SKM-1 treated with dmso at 0.1 percent for 144 hours (cell line): Measurements from ENCODE around the gene TMEM270.
"Not testable (repeated sequence)": the region's sequence is repeated elsewhere in the genome, so short reads cannot be mapped to it uniquely, and the experiment has no call there.

Experiments
- DNase-seq: peaks from one replicate; lab custom pipeline; 2025; ENCODE audit not compliant: unreplicated experiment; lab: John Stamatoyannopoulos, UW

Gene TMEM270

DNA sequence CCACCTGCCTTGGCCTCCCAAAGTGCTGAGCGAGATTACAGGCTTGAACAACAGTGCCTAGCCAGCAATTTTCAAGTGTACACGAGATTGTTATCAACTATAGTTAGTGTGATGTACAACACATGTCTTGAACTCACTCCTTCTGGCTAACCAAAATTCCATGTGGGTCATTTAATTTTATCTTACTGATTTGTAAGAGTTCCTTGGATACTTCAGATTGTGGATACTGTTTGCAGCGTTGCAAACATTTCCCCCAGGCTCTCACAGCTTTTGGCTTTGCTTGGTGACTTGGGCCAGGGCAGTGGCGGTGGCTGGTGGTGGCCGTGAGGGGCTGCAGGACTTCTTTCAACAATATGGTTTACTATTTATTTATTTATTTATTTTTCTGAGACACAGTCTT, 8.5 kb upstream of the TMEM270 start:
- DNase-seq = no peak

DNA sequence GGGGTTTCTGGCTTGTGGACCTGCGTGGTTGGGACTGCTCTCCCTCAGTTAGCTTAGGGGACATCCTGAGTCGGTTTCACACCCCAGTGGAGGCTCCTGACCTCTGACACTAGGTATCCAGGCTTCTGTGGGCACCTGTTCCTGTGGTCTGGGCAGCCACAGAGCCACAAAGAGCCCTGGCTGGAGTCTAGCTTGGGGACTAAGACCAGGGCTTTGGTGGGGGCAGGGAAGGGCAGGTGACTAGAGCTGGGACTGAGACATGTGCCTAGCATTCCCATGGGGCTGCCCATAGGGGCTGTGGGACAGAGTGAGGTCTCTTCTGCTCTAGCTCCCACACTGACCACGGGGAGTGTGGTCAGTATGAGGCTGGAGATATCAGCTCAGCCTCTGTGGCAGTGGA, 4.0 kb upstream of the TMEM270 start:
- DNase-seq = no peak

DNA sequence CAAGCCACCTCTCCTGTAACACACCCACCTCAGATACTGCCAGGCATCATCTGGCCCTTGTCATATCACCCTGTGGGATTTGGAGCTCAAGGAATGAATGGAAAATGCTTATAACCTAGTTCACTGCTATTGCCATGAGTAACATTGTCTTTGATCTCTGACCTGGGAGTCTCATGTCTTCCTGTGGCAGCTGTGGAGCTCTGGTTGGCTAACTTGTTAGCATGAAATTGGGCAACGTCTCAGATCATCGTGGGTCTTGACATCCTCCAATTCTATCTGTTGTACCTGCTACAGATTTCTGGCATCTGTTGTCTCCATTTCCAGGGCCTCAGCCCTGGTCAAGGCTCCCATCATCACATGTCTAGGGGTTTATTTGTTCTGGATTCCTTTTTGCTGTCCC, 2.2 kb upstream of the TMEM270 start:
- no peak for DNase-seq

DNA sequence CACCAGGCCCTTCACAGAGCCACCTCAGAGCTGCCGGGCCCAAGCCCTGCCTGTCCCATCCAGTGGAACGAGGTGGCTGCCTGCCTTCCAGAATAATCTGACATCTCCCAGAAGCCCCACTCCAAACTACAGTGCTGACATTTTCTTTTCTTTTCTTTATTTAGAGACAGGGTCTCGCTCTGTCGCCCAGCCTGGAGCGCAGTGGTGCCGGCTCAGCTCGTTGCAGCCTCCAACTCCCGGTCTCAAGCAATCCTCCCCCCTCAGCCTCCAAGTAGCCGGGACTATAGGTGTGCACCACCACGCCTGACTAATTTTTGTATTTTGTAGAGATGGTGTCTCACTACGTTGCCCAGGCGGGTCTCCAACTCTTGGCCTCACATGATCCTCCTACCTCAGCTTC, 346 bp downstream of the TMEM270 start:
- DNase-seq = no peak

DNA sequence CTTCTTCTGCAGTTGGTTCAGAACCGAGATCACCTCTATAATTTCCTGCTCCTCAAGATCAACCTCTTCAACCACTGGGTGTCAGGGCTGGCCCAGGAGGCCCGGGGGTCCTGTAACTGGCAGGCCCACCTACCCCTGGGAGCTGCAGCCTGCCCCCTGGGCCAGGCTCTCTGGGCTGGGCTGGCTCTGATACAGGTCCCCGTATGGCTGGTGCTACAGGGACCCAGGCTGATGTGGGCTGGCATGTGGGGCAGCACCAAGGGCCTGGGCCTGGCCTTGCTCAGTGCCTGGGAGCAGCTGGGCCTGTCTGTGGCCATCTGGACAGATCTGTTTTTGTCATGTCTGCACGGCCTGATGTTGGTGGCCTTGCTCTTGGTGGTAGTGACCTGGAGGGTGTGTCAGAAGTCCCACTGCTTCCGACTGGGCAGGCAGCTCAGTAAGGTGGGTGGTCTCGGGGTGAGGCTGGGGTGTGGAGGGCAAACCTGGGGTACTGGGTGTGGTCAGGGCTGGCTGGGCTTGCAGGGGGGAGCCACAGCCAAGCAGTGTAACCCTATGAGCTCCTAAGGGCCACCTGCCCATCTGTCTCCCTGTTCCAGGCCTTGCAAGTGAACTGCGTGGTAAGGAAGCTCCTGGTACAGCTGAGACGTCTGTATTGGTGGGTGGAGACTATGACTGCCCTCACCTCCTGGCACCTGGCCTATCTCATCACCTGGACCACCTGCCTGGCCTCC, 4.2 kb downstream of the TMEM270 start:
- DNase-seq = no peak

DNA sequence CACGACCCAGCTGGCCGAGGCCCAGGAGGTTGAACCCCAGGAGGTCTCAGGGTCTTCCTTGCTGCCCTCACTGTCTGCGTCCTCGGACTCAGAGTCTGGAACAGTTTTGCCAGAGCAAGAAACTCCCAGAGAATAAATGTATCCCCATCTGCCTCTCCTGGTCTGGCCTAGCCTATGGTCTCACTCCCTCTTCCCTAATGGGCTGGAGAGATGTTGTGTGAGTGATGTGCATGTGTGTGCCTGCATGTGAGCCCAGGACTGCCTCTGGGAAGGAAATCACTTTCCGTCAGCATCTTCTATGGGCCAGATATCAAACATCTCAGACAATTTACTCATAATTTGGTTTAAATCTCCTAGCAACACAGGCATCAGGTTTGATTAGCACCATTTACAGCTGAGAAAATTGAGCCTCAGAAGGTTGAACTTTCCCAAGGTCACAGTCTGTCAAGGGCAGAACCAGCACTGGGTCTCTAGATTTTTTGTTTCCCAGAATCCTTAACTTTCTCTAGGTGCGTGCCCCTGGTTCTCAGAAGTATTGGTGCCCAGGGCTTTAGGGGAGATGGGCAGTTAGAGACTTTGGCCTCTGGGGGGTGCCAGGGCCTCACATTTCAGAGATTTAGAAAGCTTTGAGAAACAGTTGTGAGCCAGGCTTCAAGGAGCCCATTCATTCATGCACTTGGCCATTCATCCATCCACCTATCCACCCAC, 4.9 kb downstream of the TMEM270 start:
- peak; percentile 48 for DNase-seq

DNA sequence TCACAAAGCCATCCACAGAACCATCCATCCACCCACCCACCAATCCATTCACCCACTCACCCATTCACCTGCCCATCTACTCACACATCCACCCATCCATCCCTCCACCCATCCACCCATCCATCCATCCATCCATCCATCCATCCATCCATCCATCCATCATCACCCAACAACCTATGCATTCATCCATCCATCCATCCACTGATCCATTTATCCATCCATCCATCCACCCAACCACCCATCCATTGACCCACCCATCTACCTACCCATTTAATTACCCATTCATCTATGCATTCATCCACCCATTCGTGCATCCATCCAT, 5.4 kb downstream of the TMEM270 start:
- DNase-seq = no peak

DNA sequence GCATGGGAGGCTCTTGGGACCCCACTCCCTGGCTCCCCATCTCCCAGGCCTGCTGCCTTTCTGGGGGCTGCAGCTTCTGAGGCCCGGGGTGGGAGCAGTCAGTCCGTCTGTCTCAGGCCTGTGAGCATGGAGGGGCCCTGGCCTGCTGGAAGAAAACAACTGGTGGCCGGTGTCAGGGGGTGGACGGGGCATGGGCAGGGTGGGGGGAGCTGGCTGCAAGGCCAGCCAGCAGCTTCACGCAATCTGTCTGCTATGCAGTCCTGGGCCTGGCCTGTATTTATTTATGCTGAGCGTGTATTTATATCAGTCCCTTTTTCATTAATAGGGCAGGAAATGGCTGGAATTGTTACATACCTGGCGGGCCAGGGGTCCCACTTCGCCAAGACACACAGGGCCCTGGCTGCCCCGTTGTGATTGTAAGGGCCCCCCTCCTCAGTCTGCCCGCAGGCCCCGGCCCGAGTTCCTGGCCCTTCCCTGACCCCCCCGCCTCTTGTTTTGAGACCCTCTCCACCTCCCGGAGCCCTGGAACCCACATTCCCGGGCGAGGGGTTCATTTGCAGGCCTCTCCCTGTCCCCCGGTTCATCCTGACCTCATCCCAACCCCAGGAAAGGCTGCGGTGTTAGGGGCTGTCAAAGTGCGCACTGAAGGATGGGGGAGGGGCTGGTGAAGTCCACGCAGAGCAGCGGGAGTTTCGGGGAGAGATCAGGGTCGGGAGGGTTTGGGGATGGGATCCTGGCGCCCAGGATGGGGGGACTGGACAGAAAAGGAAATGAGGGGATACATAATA, 8.2 kb downstream of the TMEM270 start:
- no peak for DNase-seq

DNA sequence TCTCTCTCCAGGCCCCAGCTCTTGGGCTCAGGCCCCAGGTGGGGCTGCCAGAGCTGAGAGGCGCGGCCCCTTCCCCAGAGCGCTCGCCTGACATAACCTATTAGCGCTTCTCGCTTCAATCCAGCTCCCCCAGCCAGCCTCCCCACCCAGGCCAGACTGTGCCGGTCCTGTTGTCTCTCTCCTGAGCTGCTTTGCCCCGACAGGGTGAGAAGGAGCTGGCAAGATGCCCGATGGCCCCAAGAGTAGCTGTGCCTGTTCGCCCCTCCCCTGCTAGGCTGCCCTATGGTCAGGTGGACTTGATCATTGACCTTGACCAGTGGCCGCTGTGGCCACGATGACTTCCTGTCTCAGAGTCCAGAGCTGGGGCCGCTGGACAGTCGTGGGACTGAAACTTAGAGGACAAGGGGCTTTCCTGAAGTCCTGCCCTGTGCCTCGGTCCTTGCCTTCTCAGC, 9.1 kb downstream of the TMEM270 start:
- no peak for DNase-seq

DNA sequence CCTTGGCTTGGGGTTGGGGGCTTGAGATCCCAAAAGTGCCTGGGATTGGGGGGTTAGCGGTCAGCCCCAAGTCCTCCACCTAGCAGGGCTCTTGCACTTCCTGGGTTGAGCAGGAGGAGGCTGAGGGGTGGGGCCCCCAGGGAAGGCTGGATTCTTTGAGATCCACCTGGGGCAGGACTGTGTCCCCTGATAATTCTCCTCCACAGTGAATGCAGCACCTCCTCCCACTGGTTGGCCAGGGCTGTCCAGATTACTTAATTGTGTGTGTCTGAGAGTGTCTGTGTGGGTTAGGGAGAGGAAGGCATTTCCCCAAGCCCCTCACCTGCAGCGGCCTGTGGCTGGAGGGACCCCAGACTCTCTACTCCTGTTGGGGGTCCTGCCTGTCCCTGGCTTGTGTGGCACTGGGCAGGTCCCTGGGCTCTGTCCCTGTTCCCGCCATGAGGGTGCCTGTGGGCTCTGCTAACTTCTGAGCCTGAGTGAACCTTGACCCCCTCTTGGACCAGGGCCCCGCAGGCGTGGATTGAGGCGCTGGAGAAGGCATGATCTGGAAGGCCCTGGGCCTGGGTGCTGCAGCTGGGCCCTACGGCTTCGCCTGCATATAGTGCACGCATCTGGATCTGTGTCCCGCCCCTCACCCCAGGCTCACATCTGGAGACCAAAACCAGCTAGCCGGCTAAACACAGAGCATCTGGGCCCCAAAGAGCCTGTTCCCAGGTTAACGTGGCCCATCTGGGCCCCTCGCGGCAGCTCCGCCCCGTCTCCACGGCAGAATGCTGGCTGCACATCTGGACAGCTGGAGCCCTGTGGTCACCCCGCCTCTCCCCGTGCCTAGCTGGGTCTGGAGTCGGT, 10.4 kb downstream of the TMEM270 start:
- no peak for DNase-seq

DNA sequence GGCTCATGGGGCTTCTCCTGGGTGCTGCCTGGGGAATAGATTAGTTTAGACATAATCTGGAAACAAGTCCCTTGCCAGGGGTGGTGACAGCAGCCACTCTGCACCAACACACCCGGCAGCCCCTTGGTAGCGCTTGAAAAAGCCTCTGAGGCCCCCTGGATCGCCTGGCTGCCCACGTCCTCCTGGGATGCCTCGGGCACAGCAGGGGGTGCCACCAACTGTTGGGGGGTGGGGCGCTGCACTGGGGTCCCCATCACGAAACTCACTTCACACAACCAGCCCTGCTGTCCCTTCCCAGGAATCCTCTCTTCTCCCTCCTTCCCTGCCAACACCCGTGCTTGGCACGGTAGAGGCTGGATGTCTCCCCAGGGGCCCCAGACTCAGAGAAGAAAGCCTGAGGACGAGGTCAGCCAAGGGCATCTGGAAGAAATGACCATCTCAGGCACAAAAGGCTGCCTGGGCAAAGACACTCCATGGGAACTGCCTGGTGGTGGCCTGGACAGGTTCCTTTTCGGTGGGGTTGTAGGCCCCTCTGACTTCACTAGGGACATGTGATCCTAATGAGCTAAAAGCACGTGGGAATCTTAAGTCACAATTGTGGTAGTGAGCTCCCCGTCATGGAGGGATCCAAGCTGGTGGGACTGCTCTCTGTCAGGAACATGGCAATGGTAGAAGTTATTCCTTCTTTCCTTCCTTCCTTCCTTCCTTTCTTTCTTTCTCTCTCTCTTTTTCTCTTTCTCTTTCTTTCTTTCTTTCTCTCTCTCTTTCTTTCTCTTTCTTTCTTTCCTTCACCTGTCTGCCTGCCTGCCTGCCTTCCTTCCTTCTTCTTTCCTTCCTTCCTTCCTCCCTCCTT, 11.3 kb downstream of the TMEM270 start:
- DNase-seq = no peak

DNA sequence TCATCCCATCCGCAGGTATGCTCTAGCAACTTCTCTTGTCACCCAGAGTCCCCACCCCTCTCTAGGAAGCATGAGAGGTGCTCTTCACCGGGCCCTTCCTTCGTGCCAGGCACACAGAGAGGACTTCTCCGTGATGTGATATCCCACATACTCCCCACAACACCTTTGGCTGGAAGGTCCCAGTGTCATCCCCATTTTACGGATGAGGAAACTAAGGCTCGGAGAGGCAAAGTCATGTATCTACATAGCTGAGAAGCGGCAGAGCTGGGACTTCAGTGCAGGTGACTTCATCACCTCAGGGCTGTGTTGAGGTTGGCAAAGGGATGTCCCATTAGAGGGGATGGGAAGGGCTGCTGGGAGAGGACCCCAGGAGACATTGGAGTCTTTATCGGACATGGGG, 15.4 kb downstream of the TMEM270 start:
- DNase-seq = no peak

DNA sequence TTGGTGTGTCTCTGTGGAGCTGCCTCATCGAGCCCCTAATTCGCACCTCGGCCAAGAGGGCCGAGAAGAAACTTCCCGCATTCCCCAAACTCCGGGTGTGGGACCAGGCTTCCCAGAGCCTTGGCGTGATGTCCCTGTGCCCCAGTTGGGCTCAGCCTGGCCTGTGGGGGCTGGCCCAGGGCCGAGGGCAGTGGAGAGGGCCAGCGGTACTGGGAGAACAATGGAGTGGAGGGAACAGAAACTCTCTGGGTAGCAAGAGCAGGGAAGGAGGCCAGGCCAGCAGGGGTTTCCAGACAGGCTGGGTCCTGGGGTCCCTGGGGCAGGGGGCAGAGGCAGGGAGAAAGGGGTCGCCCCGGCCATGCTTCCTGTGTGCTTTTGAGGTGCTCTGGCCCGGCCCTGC, 16.0 kb downstream of the TMEM270 start:
- DNase-seq = no peak

DNA sequence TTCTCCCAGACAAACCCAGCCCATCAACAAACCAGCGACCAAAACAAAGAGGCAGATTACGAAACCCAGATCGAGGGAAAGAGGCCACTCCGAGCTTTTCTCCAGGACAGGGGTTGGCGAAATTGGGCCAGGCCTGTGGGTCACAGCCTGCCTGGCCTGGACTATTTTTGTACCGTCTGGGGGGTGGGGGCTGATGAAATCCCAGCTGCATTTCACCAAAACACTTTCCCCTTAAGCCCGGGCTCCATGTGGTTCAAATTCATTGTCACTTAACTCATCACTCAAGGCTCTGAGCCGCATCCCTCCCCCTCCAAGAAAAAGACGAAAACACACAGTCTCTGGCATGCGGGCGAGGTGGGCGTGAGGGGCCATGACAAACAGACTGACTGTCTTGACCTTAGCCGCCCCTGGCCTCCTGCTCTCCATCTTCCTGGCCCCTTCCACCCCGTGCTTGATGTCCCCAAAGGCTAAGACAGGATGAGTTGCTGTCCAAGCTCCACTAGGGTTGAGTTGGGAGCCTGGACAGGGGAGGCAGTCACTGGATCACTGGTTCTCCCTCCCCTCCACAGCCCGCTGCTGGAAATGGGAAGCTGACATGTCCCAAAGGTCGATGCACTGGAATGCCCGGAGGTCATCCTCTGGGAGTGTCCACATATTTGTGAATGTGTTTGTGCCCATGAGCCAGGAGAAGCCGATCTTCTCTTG, 19.2 kb downstream of the TMEM270 start:
- DNase-seq = no peak

DNA sequence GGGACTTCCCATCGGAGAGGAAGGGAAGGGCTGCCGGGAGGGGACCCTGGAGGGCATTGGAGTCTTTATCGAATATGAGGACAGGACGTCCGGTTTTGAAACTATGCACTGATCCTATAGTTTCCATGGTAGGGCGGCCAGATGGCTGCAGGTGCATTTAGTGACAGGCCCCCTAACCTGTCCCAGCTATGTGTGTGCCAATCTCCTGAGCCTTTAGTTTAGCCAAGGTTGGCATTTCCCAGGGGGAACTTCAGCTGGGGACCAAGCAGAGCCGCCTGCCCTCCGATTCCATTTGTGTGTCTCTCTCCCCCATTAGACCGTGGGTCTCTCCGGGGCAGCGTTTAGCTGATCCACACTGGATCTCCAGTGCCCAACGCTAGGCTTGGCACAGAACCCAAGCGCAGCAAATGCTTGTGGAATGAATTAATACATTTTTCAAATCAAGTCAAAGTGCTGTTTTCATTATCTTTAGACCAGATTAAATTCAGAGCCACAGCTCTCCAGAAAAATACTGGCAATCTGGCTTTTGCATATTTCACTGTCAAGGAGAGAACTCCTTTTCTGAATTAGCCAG, 19.9 kb downstream of the TMEM270 start:
- DNase-seq = no peak

DNA sequence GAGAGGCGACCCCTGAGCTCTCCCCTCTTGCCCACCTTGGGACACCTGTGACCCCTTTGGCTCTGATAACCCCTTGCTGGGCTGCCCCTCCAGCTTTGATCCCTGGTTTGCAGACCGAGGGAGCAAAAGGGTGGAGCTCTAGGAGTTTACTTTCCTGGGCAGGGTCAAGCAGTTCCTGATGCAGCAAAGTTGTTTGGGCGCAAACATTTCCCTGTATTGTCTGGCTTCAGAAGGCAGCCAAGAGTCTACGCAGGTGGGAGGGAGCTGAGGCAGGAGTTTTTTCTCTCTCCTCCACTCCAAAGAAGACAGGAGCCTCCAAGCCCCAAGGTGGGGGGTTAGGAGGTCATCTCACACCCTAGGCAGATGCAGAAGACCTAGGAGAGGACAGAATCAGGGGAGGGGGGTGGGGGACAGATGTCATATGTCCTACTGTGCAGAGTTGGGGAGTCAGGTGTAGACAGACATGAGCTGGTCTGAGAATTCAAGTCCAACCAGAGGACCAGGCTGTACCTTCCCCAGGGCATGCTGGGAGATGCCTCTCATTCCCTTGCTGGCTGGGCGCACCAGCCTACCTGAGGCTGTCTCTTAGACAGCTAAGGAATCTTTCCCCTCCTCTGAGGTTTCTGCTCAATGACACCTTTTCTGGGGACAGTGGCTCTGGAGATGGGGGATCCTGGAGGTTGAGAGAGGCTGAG, 20.5 kb downstream of the TMEM270 start:
- DNase-seq = no peak

DNA sequence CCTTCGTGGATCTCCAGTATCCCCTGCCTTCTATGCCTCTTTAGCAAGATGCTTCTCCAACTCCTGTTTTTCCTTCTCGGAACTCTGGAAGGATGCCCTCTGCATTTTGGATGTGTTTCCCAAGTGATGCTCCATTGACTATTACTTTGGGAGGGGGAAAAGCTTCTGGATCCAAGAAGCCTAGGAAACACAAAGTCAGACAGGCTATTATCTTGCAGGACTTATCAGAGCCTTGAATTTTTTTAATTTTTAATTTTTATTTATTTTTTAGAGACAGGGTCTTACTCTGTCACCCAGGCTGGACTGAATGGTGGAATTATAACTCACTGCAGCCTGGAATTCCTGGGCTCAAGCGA, 21.1 kb downstream of the TMEM270 start:
- no peak for DNase-seq

DNA sequence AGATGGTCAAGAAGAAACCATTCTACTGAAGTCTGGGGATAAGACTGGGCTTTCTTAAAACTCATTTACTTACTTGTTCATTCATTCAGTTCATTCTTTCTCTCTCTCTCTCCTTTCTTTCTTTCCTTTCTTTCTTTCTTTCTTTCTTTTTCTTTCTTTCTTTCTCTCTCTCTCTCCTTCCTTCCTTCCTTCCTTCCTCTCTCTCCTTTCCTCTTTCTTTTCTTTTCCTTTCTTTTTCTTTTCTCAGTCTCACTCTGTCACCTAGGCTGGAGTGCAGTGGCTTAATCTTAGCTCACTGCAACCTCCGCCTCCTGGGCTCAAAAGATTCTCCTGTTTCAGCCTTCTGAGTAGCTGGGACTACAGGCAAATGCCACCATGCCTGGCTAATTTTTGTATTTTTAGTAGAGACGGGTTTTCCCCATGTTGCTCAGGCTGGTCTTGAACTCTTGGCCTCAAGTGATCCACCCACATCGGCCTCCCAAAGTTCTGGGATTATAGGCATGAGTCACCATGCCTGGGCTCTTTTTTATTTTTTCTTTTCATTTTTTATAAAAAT, 24.0 kb downstream of the TMEM270 start:
- DNase-seq = not testable (repeated sequence)
